ENCODE results near the gene CLSTN2. TPM values are rescaled to one million over a fixed set of nuclear protein-coding genes. Genes with fewer than 3 reads are reported as not detected.

The CLSTN2 gene
- total RNA-seq, 1 donor from 2014 or later, result 1.6 TPM

- no peak for DNase-seq (ENCODE audit: extremely low read depth, low read depth, low spot score)
These were observed 243.0 kb downstream of the CLSTN2 start for GRCh38 chr3:140177943-140178342.

DNA sequence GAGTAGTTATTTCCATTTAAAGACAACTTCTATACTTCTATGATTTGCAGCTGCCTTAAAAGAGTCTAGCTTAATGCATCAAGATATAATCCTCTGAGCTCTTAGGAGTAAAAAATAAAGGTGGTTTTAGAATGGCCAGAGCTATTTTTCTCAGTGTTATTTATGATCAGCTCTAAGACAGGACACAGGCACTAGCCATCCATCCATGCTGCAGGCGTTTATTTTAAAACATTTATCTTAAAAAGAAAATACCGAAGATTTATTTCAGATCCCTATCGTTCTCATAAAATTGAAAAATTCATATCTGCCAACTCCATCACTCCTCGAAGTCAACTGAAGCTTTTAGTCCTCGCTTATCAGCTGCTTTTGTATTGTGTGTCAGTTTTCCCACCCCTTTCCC lies 243.5 kb downstream of the CLSTN2 start:
- DNase-seq (ENCODE audit: extremely low read depth, low read depth, low spot score), result no peak

DNA sequence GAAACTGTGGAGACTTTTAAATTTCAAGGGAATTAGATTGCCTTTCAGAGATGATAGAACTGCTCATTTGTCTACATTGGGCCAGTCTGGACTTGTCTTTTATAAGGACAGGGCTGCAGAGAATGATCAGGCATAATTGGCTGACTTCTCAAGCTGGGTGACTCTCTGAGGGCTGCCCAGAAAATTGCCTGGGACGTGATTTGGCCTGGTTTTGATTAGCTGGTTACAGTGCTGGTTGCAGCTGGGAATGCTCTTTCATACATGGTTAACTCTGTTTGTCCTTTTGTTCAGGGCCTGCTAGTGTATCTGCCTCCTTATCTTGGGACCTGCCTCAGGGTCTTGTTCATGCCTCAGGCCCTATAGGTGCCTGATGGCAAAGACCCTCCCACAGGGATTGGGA lies 245.6 kb downstream of the CLSTN2 start:
- no peak for DNase-seq (ENCODE audit: extremely low read depth, low read depth, low spot score)

- no peak for DNase-seq (ENCODE audit: extremely low read depth, low read depth, low spot score)
These were observed 250.4 kb downstream of the CLSTN2 start for GRCh38 chr3:140185375-140185774.

GRCh38 chr3:140186421-140186920 lies 251.5 kb downstream of the CLSTN2 start:
- no peak for DNase-seq (ENCODE audit: extremely low read depth, low read depth, low spot score)

GRCh38 chr3:140187028-140187427 lies 252.0 kb downstream of the CLSTN2 start:
- DNase-seq (ENCODE audit: extremely low read depth, low read depth, low spot score), result no peak

GRCh38 chr3:140187656-140188221 lies 252.8 kb downstream of the CLSTN2 start:
- no peak for DNase-seq (ENCODE audit: extremely low read depth, low read depth, low spot score)

- no peak for DNase-seq (ENCODE audit: extremely low read depth, low read depth, low spot score)
These were observed 253.3 kb downstream of the CLSTN2 start for GRCh38 chr3:140188285-140188684.

GRCh38 chr3:140189267-140189666 lies 254.3 kb downstream of the CLSTN2 start:
- DNase-seq (ENCODE audit: extremely low read depth, low read depth, low spot score), result no peak

DNA sequence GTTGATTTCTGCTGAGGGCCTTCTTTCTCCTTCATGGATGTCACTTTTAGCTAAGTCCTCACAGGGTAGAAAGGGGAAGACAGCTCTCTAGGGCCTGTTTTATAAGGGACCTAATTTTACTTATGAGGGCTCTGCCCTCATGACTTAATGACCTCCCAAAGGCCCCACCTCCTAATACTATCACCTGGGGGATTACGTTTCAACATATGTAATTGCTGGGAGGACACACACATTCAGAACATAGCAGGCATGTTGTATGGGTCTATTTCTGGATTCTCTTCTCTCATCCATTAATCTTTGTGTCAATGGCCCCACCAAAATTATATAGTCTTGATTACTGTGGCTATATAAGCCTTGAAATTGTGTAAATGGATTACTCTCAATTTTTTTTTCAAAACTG lies 255.0 kb downstream of the CLSTN2 start:
- DNase-seq (ENCODE audit: extremely low read depth, low read depth, low spot score), result no peak

DNA sequence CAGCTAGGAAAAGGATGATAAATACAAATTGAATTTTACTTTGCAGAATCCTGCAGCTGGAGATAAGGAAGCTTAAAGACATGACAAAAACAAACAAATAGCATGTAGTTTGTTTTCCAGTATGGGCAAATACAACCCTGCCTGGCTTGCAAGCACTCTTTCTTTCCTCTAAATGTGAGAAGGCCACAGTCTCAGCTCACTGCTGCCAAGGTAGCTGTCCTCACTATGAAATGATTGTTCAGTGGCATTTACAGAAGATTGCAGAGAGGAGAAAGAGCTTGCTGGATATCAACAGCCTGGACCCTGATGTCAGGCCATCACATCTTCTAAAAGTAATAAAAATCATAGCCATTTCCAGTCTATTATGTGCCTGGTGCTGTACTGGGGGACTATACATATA lies 262.0 kb downstream of the CLSTN2 start:
- DNase-seq (ENCODE audit: extremely low read depth, low read depth, low spot score), result no peak

GRCh38 chr3:140198242-140198641 lies 263.3 kb downstream of the CLSTN2 start:
- DNase-seq (ENCODE audit: extremely low read depth, low read depth, low spot score), result no peak

DNA sequence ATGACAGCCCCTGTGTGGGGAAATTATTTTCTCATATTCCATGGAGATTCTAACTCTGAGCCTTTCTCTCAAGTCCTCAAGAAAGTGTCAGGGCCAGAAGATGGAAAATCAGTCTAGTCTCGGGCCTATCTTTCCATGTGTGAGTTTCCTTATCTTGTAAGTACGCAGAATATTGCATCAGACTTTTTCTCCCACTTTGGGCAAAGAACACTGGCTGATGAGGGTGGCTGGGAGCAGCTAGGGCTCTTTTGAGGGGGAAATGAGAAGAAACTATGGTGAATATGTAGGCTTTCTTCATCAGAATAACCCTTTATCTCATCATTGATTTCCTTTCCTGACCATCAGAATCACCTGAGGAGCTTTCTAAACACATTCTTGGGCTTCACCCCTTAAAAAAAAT lies 264.0 kb downstream of the CLSTN2 start:
- DNase-seq (ENCODE audit: extremely low read depth, low read depth, low spot score), result no peak

- DNase-seq (ENCODE audit: extremely low read depth, low read depth, low spot score), result no peak
These were observed 264.8 kb downstream of the CLSTN2 start for GRCh38 chr3:140199743-140200142.

DNA sequence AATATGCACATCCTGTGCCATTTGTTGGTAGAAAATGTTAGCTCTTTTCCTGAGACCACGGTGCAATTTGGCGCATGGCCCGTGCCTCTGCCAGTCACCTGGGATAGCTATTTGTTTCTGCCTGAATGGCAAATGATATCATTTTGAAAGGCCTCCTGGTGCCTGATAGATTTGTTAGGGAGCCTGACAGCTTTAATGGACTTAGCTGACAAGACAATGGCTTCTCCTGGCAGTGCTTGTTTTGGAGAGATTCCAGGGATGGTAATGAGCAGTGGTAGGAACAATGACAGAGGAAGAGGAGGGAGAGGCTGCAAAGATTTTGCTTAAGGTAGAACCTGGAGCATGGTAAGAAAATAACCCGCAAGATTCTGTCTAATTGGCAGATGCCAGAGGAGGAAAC lies 268.5 kb downstream of the CLSTN2 start:
- DNase-seq (ENCODE audit: extremely low read depth, low read depth, low spot score), result no peak

GRCh38 chr3:140204271-140204984 lies 269.4 kb downstream of the CLSTN2 start:
- no peak for DNase-seq (ENCODE audit: extremely low read depth, low read depth, low spot score)

- DNase-seq (ENCODE audit: extremely low read depth, low read depth, low spot score), result no peak
These were observed 270.6 kb downstream of the CLSTN2 start for GRCh38 chr3:140205598-140205997.

DNA sequence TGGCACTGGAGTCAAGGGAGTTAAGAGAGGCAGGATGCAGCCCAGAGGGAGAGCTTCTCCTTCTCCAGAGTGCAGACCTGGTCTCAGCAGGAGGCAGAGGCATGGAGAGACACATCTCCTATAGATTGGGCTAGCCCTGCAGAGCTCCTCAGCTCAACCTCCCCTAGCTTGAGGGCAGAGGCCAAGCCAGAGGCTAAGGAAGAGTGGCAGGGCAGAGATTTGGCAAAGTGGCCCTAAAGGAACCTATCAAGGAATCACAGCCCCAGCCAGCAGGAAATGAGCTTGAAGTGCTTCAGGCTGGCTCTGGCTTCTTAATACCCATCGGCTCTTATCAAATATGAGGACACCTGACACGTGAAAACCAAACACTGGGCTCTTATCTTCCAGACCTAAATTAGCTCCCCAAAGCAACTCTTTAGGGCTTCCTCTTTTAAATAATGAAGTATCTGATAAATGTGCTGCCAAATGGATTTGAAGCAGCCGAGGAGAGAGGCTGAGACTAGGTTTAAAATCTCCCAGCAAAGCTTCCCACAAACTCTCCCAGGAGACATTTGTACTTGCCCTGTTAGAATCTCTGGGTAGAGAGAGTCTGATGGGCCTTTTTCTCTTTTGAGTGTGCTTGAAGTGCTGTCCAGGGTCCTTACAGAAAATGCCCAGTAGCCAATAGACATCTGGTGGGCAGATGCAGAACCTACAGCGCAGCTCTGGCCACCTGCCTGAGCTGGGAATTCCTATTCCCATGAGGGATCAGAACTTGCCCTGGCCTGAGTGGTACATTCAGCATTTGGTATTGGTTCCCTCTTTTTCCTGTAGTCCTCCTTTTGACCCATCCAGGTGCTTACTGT lies 271.4 kb downstream of the CLSTN2 start:
- DNase-seq (ENCODE audit: extremely low read depth, low read depth, low spot score), result no peak

DNA sequence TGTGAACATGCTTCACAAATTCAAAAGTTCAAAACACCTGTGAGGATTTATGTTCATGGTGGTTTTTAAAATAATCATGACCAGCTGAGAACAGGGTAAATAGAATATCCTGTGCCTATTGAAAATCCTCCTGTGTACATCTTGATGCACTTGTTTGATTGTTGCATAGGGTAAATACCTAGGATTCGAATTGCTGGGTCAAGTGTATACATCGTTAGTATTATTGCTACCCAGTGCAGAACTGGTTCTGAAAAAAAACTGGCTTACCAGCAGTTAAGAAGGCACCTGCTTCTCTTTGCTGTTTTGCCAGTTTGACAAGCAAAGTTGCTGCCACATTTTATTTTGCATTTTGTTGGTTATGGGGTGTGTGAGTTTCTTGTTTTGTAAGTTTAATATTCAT lies 272.6 kb downstream of the CLSTN2 start:
- DNase-seq (ENCODE audit: extremely low read depth, low read depth, low spot score), result no peak

GRCh38 chr3:140216249-140216648 lies 281.3 kb downstream of the CLSTN2 start:
- DNase-seq (ENCODE audit: extremely low read depth, low read depth, low spot score), result no peak

GRCh38 chr3:140219291-140219690 lies 284.3 kb downstream of the CLSTN2 start:
- no peak for DNase-seq (ENCODE audit: extremely low read depth, low read depth, low spot score)
